Erythroblast (primary cell): ENCODE data around the gene OSBPL3.

Source experiments
- GATA1 ChIP-seq: IDR thresholded peaks from 2 replicates; pipeline ENCODE4 v1.6.1; 2011; ENCODE audit warnings: low read depth, mild to moderate bottlenecking, control low read depth, low read length, moderate library complexity
- POLR2A ChIP-seq: IDR thresholded peaks from 2 replicates; pipeline ENCODE4 v1.6.1; 2011; ENCODE audit warnings: mild to moderate bottlenecking, low read length

DNA sequence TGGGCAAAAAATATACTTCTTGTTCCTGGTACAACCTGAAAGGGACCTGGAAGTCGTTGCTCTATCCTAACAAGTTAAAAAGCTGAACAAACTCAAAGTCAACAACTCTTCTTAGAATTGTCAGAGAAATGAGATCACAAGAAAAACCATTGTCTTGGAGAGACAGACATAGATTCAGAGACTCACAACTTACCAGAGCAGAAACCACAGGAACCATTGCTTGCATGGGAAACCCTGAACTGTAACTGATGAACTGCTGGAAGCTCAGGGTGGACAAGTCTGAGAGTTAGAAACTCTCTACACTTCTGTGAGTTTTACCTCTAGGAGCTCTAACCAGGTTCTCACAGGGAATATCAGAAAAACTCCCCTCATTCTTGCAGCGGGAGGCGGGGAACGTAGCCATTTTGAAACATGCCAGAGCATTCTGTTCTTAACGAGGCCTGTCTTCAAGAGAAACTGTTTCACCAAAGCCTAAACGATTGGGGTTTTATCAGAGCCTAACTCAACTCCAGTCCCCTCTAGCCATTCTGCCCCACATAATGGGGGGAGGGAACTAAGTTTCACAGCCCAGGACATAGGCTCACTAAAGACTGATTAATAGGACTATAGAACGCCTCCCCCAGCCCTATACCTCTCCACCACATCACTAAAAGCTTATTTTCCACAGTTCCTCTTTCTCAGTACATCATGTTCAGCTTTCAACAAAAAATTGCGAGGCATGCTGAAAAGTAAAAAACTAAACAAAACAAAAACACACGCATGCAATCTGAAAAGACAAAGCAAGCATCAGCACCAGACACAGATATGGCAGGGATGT lies 210.8 kb downstream of the OSBPL3 start:
- TF ChIP-seq POLR2A: no peak
- TF ChIP-seq GATA1: no peak
